NCI-H510A (cell line): ENCODE data around the gene UNC13D.
A peak's percentile ranks its signal among the peaks of the same experiment; 100 is the strongest.
"Not testable (repeated sequence)": the region's sequence is repeated elsewhere in the genome, so short reads cannot be mapped to it uniquely, and the experiment has no call there.

Experiments used
- DNase-seq: peaks from one replicate; lab custom pipeline; 2025; lab: John Stamatoyannopoulos, UW

UNC13D gene

GRCh38 chr17:75874323-75875181 lies 30.3 kb upstream of the UNC13D start:
- DNase-seq = no peak

- no peak for DNase-seq
These were observed 29.6 kb upstream of the UNC13D start for GRCh38 chr17:75873587-75874322.

- DNase-seq = peak; percentile 43
These were observed 28.5 kb upstream of the UNC13D start for GRCh38 chr17:75872434-75873351.

GRCh38 chr17:75870228-75870627 lies 26.0 kb upstream of the UNC13D start:
- not testable (repeated sequence) for DNase-seq

- no peak for DNase-seq
These were observed 25.3 kb upstream of the UNC13D start for GRCh38 chr17:75869282-75870141.

- not testable (repeated sequence) for DNase-seq
These were observed 24.6 kb upstream of the UNC13D start for GRCh38 chr17:75868730-75869281.

- not testable (repeated sequence) for DNase-seq
These were observed 21.4 kb upstream of the UNC13D start for GRCh38 chr17:75865404-75866188.

GRCh38 chr17:75864887-75865286 lies 20.7 kb upstream of the UNC13D start:
- not testable (repeated sequence) for DNase-seq

GRCh38 chr17:75864448-75864871 lies 20.3 kb upstream of the UNC13D start:
- no peak for DNase-seq

GRCh38 chr17:75861927-75862317 lies 17.7 kb upstream of the UNC13D start:
- DNase-seq = no peak

- not testable (repeated sequence) for DNase-seq
These were observed 15.2 kb upstream of the UNC13D start for GRCh38 chr17:75859358-75859757.

- DNase-seq = no peak
These were observed 12.0 kb upstream of the UNC13D start for GRCh38 chr17:75856062-75856756.

GRCh38 chr17:75855310-75856061 lies 11.3 kb upstream of the UNC13D start, which contains the start of gene WBP2:
Gene WBP2 (minus strand): TSS chr17:75855335. CDS start chr17:75855297, 38 bp downstream.
- peak; percentile 98 for DNase-seq

GRCh38 chr17:75854881-75855309 lies 10.7 kb upstream of the UNC13D start:
- DNase-seq = no peak

- DNase-seq = no peak
These were observed 10.0 kb upstream of the UNC13D start for GRCh38 chr17:75854101-75854748.

GRCh38 chr17:75853433-75853832 lies 9.2 kb upstream of the UNC13D start:
- DNase-seq = no peak

- not testable (repeated sequence) for DNase-seq
These were observed 7.4 kb upstream of the UNC13D start for GRCh38 chr17:75851693-75851991.
